GM12878 (cell line): Measurements from ENCODE around the gene FKBP7. TPM values are rescaled to one million over a fixed set of nuclear protein-coding genes. Genes with fewer than 3 reads are reported as not detected.

Source experiments
- ATAC-seq: fragments of 200-7000 bp; cut with Tn5 transposase; 3 replicates; pipeline ENCODE4 v1.9.1; 2020; ENCODE audit warnings: mild to moderate bottlenecking, moderate library complexity
- BruUV-seq: library from RNA; stranded (reverse); fragments of 400-500 nt; replicated peaks from 2 replicates; lab custom pipeline; 2021; lab: Mats Ljungman, UMichigan
- CTCF ChIA-PET: fragments of 300-600 bp; sonication (Branson Sonifier 250); formaldehyde crosslinking; extraction: SDS; loops from one replicate; lab custom pipeline; 2021; ENCODE audit warnings: inconsistent platforms; lab: Yijun Ruan, JAX
- POLR2A ChIA-PET: fragments of 350-600 bp; formaldehyde crosslinking; extraction: SDS; loops from one replicate; lab custom pipeline; 2021; ENCODE audit warnings: inconsistent platforms; lab: Charles Lee
- RAD21 ChIA-PET: fragments of 300-600 bp; sonication (Branson Sonifier 250); formaldehyde crosslinking; loops from one replicate; lab custom pipeline; 2023; ENCODE audit warnings: antibody characterized with exemption; ENCODE audit not compliant: unreplicated experiment; lab: Charles Lee
- SMC1A ChIA-PET: fragments of 300-600 bp; sonication (Branson Sonifier 250); formaldehyde crosslinking; loops from one replicate; lab custom pipeline; 2023; ENCODE audit not compliant: unreplicated experiment, uncharacterized antibody; lab: Charles Lee
- DNase-seq: peaks from one replicate; pipeline ENCODE4 v3.0.0-alpha.2; 2011; ENCODE audit warnings: low read depth, low spot score
- FAIRE-seq: peaks from 3 replicates; lab custom pipeline; 2011; peaks lifted over from hg19 to GRCh38; lab: Jason Lieb, UNC
- H2AFZ ChIP-seq: 2 replicates; pipeline ENCODE4 v1.6.0; 2011; ENCODE audit warnings: low read depth, low read length, control low read depth; ENCODE audit not compliant: control insufficient read depth
- H3K27ac ChIP-seq: 2 replicates; pipeline ENCODE4 v1.5.1; 2011; ENCODE audit warnings: control low read depth; ENCODE audit not compliant: control insufficient read depth, insufficient read depth
- H3K27me3 ChIP-seq, 2 experiments: replicated peaks in 1 of 2; 2 replicates each; pipeline versions ENCODE4 v1.6.0 to v1.6.1; 2011; ENCODE audit warnings: low read length in 1 of 2; ENCODE audit not compliant: control insufficient read depth in 2 of 2, insufficient read depth in 2 of 2
- H3K36me3 ChIP-seq, 2 experiments: 2 replicates each; pipeline ENCODE4 v1.5.1; 2011; ENCODE audit warnings: low read length in 1 of 2; ENCODE audit not compliant: control insufficient read depth in 2 of 2, insufficient read depth in 2 of 2
- H3K4me1 ChIP-seq: 2 replicates; pipeline ENCODE4 v1.6.1; 2011; ENCODE audit warnings: mild to moderate bottlenecking, low read length, moderate library complexity, mixed read lengths; ENCODE audit not compliant: control insufficient read depth, insufficient read depth
- H3K4me2 ChIP-seq: 2 replicates; pipeline ENCODE4 v1.6.0; 2011; ENCODE audit warnings: control low read depth; ENCODE audit not compliant: control insufficient read depth, insufficient read depth
- H3K4me3 ChIP-seq: fragments of 200-600 bp; sonication (generic); 2 replicates; pipeline ENCODE4 v1.5.1; 2016
- H3K79me2 ChIP-seq: 2 replicates; pipeline ENCODE4 v1.6.0; 2011; ENCODE audit warnings: low read length; ENCODE audit not compliant: control insufficient read depth, insufficient read depth
- H3K9ac ChIP-seq: 2 replicates; pipeline ENCODE4 v1.8.0; 2011; ENCODE audit warnings: low read length, control low read depth, mixed read lengths; ENCODE audit not compliant: control insufficient read depth, insufficient read depth
- H3K9me3 ChIP-seq: replicated peaks from 3 replicates; pipeline ENCODE4 v1.5.1; 2011; ENCODE audit warnings: mild to moderate bottlenecking, low read length; ENCODE audit not compliant: control insufficient read depth, insufficient read depth
- H4K20me1 ChIP-seq: 2 replicates; pipeline ENCODE4 v1.6.0; 2011; ENCODE audit not compliant: control insufficient read depth, insufficient read depth
- CEBPZ ChIP-seq: fragments of 150-350 bp; IDR thresholded peaks from 2 replicates; pipeline ENCODE4 v1.6.1; 2016; ENCODE audit warnings: low read depth, low read length
- CHD1 ChIP-seq: IDR thresholded peaks from 2 replicates; pipeline ENCODE4 v1.6.1; 2012; ENCODE audit warnings: low read depth, low read length, improper control_type of control experiment
- CHD2 ChIP-seq: IDR thresholded peaks from 2 replicates; pipeline ENCODE4 v1.6.1; 2011; ENCODE audit warnings: low read depth, low read length, improper control_type of control experiment, borderline replicate concordance
- EED ChIP-seq: sonication (generic); IDR thresholded peaks from 2 replicates; pipeline ENCODE4 v1.6.1; 2016; ENCODE audit warnings: antibody characterized with exemption, low read depth
- EZH2 ChIP-seq: IDR thresholded peaks from 2 replicates; pipeline ENCODE4 v1.6.1; 2012; ENCODE audit warnings: low read depth, mild to moderate bottlenecking, control low read depth, inconsistent platforms, low read length, borderline replicate concordance; ENCODE audit not compliant: control insufficient read depth
- GATAD2B ChIP-seq: fragments of 450-650 bp; conservative IDR thresholded peaks from 2 replicates; pipeline ENCODE4 v1.6.1; 2017; ENCODE audit warnings: low read depth, mild to moderate bottlenecking, moderate library complexity
- IKZF2 ChIP-seq, 2 experiments: fragments of 450-650 bp; IDR thresholded peaks; 2 replicates each; pipeline ENCODE4 v1.6.1; 2017; ENCODE audit warnings: mild to moderate bottlenecking in 2 of 2, moderate library complexity in 2 of 2
- MEF2B ChIP-seq: fragments of 450-650 bp; IDR thresholded peaks from 2 replicates; pipeline ENCODE4 v1.6.1; 2018; ENCODE audit warnings: mild to moderate bottlenecking, moderate library complexity; ENCODE audit not compliant: partially characterized antibody, poor library complexity, severe bottlenecking
- MXI1 ChIP-seq: fragments of 150-350 bp; IDR thresholded peaks from 2 replicates; pipeline ENCODE4 v1.6.1; 2011; ENCODE audit warnings: low read depth, mild to moderate bottlenecking, inconsistent platforms, low read length, improper control_type of control experiment
- NR2C1 ChIP-seq: fragments of 450-650 bp; IDR thresholded peaks from 2 replicates; pipeline ENCODE4 v1.6.1; 2017; ENCODE audit warnings: antibody characterized with exemption, mild to moderate bottlenecking, moderate library complexity
- NR2F1 ChIP-seq: fragments of 450-650 bp; conservative IDR thresholded peaks from 2 replicates; pipeline ENCODE4 v1.6.1; 2017; ENCODE audit warnings: mild to moderate bottlenecking
- NRF1 ChIP-seq: conservative IDR thresholded peaks from 2 replicates; pipeline ENCODE4 v1.6.1; 2011; ENCODE audit warnings: mild to moderate bottlenecking, low read depth, low read length, improper control_type of control experiment
- POLR2A ChIP-seq: IDR thresholded peaks from 2 replicates; pipeline ENCODE4 v1.6.1; 2011; ENCODE audit warnings: low read depth, mild to moderate bottlenecking, low read length
- POLR2AphosphoS5 ChIP-seq: IDR thresholded peaks from 2 replicates; pipeline ENCODE4 v1.6.1; 2011; ENCODE audit warnings: mild to moderate bottlenecking, low read length, inconsistent platforms
- TCF7 ChIP-seq: IDR thresholded peaks from 2 replicates; pipeline ENCODE4 v1.6.1; 2014; ENCODE audit warnings: antibody characterized with exemption, borderline replicate concordance
- ZNF217 ChIP-seq: fragments of 450-650 bp; IDR thresholded peaks from 2 replicates; pipeline ENCODE4 v1.6.1; 2017; ENCODE audit warnings: antibody characterized with exemption, mild to moderate bottlenecking
- WGBS: methylation state at CpG from one replicate; pipeline ENCODE4 v1.1.6; 2016; ENCODE audit warnings: low lambda C conversion rate; ENCODE audit not compliant: insufficient replicate concordance, insufficient coverage; ENCODE audit errors: missing lambda C conversion rate; 5-methylcytosine and 5-hydroxymethylcytosine counted together
- in situ Hi-C: fragments of 300-500 bp; cut with MboI; formaldehyde crosslinking; loops from 9 replicates; pipeline ENCODE4 v1.14.3; 2018; ENCODE audit warnings: mixed read lengths
- intact Hi-C: fragments of 100-400 bp; cut with micrococcal nuclease; formaldehyde crosslinking; loops from one replicate; pipeline ENCODE4 v1.14.2; 2022; ENCODE audit not compliant: unreplicated experiment
- polyA plus RNA-seq, 11 experiments: library from polyadenylated mRNA; depleted of rRNA in 4 of 11; unstranded in 6 of 11; stranded (reverse) in 5 of 11; fragments of >200 nt; fragmentation: Nextera tagmentation in 4 of 11; fragmentation: Illumina TruSeq in 1 of 11; extraction: Ambion mirVana in 4 of 11; extraction: Trizol in 1 of 11; gene quantifications; 1 replicate in 1 of 11; 2 replicates in 10 of 11; pipeline versions ENCODE4 v1.2.1 to v1.2.3, GENCODE V29; 2011 to 2016; ENCODE audit warnings: inconsistent platforms in 2 of 11, missing spikeins in 2 of 11, low read depth in 1 of 11
- total RNA-seq, 4 experiments: library from RNA; depleted of rRNA in 3 of 4; stranded (reverse); fragments of >200 nt in 3 of 4; fragmentation: Illumina TruSeq in 1 of 4; extraction: Trizol in 1 of 4; gene quantifications; 2 replicates each; pipeline versions ENCODE4 v1.2.1 to v1.2.3, GENCODE V29; 2013 to 2021
- TF ChIP-seq, protein P1 (sequence below): IDR thresholded peaks from 2 replicates; pipeline ENCODE4 v1.6.1; 2011; ENCODE audit warnings: borderline replicate concordance, low read depth, mild to moderate bottlenecking, moderate library complexity, low read length; ENCODE audit not compliant: insufficient read depth, poor library complexity, severe bottlenecking
- TF ChIP-seq, protein P2 (sequence below): fragments of 450-650 bp; IDR thresholded peaks from 2 replicates; pipeline ENCODE4 v1.6.1; 2018; ENCODE audit warnings: mild to moderate bottlenecking, low read depth, moderate library complexity; ENCODE audit not compliant: partially characterized antibody

The FKBP7 gene
- total and polyA plus RNA-seq, 10 of the 15 experiments (the other 5 are each of a cell fraction or from before 2014, with no cell fraction given), result 5.6 to 16.7 (median 12.5) TPM

GRCh38 chr2:178457390-178457886 lies 21.0 kb downstream of the FKBP7 start:
- no peak for DNase-seq
- SMC1A ChIA-PET, result interaction anchor here (0.6 to 2.0 kb wide), 6 partner anchors 10 to 79 kb away, joined by 3 to 5 read pairs (median 4); no protein-coding TSS in a partner anchor
- no peak for ATAC-seq
- FAIRE-seq, result no peak
- Histone ChIP-seq H3K4me3 (no peak overlapping the region), H3K27ac (no peak overlapping the region), H3K4me2 (no peak overlapping the region), H4K20me1 (no peaks in the 10 kb centered on the region), H3K9me3 (no peaks in the 10 kb centered on the region), H3K79me2 (no peaks in the 10 kb centered on the region), H3K9ac (no peak overlapping the region), H3K27me3 (no peaks in the 10 kb centered on the region), H3K4me1 (no peaks in the 10 kb centered on the region), H2AFZ (no peak overlapping the region), H3K36me3 (no peaks in the 10 kb centered on the region)
- RAD21 ChIA-PET, result interaction anchor here (0.8 kb wide), 1 partner anchor 43 kb away, joined by 4 read pairs; no protein-coding TSS in a partner anchor
- in situ Hi-C loops (no loop called here), intact Hi-C loops (no loop called here)
- CTCF ChIA-PET, result interaction anchor here (0.7 to 1.5 kb wide), 4 partner anchors 10 to 226 kb away, joined by 3 to 4 read pairs (median 3); no protein-coding TSS in a partner anchor
- BruUV-seq, result no TSS peak
- POLR2A ChIA-PET, result interaction anchor here (0.7 to 1.0 kb wide), 2 partner anchors 14 to 59 kb away, joined by 3 to 4 read pairs; no protein-coding TSS in a partner anchor
- 91% methylated on average over 11 of the region's 11 CpGs for WGBS
- no peak for TF ChIP-seq EZH2
- TF ChIP-seq, protein P1, sequence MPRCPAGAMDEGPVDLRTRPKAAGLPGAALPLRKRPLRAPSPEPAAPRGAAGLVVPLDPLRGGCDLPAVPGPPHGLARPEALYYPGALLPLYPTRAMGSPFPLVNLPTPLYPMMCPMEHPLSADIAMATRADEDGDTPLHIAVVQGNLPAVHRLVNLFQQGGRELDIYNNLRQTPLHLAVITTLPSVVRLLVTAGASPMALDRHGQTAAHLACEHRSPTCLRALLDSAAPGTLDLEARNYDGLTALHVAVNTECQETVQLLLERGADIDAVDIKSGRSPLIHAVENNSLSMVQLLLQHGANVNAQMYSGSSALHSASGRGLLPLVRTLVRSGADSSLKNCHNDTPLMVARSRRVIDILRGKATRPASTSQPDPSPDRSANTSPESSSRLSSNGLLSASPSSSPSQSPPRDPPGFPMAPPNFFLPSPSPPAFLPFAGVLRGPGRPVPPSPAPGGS, result no peak
- no peak for TF ChIP-seq GATAD2B
- no peak for TF ChIP-seq ZNF217
- no peak for TF ChIP-seq TCF7
- TF ChIP-seq MXI1, result no peak
- TF ChIP-seq EED, result no peak
- no peak for TF ChIP-seq NR2C1
- TF ChIP-seq, protein P2, sequence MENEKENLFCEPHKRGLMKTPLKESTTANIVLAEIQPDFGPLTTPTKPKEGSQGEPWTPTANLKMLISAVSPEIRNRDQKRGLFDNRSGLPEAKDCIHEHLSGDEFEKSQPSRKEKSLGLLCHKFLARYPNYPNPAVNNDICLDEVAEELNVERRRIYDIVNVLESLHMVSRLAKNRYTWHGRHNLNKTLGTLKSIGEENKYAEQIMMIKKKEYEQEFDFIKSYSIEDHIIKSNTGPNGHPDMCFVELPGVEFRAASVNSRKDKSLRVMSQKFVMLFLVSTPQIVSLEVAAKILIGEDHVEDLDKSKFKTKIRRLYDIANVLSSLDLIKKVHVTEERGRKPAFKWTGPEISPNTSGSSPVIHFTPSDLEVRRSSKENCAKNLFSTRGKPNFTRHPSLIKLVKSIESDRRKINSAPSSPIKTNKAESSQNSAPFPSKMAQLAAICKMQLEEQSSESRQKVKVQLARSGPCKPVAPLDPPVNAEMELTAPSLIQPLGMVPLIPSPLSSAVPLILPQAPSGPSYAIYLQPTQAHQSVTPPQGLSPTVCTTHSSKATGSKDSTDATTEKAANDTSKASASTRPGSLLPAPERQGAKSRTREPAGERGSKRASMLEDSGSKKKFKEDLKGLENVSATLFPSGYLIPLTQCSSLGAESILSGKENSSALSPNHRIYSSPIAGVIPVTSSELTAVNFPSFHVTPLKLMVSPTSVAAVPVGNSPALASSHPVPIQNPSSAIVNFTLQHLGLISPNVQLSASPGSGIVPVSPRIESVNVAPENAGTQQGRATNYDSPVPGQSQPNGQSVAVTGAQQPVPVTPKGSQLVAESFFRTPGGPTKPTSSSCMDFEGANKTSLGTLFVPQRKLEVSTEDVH, result no peak
- no peak for TF ChIP-seq POLR2AphosphoS5
- no peak for TF ChIP-seq MEF2B
- no peak for TF ChIP-seq NR2F1
- TF ChIP-seq POLR2A, result no peak
- no peak for TF ChIP-seq CHD2
- TF ChIP-seq IKZF2 (IDR thresholded peaks at IDR 0.05), result no peak
- no peak for TF ChIP-seq NRF1
- TF ChIP-seq CEBPZ, result no peak
- no peak for TF ChIP-seq CHD1
